Measurements from ENCODE around the gene MRPL39. TPM values are rescaled to one million over a fixed set of nuclear protein-coding genes. Genes with fewer than 3 reads are reported as not detected.

The MRPL39 gene
- polyA plus RNA-seq, 1 of the 3 experiments (the other 2 are of a cell fraction): 26.9 TPM

DNA sequence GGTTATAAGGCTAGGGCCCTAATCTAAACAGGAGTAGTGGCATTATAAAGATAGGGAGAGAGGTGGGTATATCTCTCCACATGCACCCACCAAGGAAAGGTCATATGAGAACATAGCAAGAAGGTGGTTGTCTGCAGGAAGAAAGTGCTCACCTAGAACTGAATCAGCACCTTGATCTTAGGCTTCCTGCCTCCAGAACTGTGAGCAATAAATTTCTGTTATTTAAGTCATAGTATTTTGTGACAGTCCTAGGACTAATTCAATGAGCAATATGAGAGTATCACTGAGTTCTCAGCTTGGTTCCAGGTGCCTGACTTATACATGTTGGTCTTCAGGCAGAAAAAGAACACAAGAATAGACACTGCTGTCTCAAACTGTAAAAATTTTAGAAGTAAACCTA lies 51.8 kb downstream of the MRPL39 start:
- no peaks in the 10 kb centered on the region for H3K27me3 ChIP-seq (ENCODE audit: insufficient read depth)
- H3K36me3 ChIP-seq (replicated peaks in 1 of 2; ENCODE audit: control insufficient read depth in 1 of 2, insufficient read depth in 2 of 2, low read length in 1 of 2): peaks cover 0 to 1% of the 10 kb centered on the region in 2 experiments
- H2AFZ ChIP-seq (ENCODE audit: low read depth): no peak overlapping the region
- no peaks in the 10 kb centered on the region for H3K79me2 ChIP-seq (ENCODE audit: insufficient read depth)
- DNase-seq: no peak
- H3K4me2 ChIP-seq: no peak overlapping the region
- no peak overlapping the region for H3K27ac ChIP-seq (ENCODE audit: low read depth in 2 of 2, low read length in 1 of 2)
- H3K4me1 ChIP-seq (ENCODE audit: control insufficient read depth in 1 of 2, insufficient read depth in 2 of 2, low read depth in 1 of 2, low read length in 1 of 2): no peaks in the 10 kb centered on the region
- TF ChIP-seq TCF12 (IDR thresholded peaks at IDR 0.05): no peak
- H3K9ac ChIP-seq: no peak overlapping the region
- ChIA-PET CTCF (no interaction called here), POLR2A (no interaction called here)
- no peaks in the 10 kb centered on the region for H3K9me3 ChIP-seq
- no peaks in the 10 kb centered on the region for H3K9me2 ChIP-seq
- no peak overlapping the region for H3K4me3 ChIP-seq (ENCODE audit: low read depth in 2 of 2, low read length in 1 of 2)
- H4K20me1 ChIP-seq (ENCODE audit: insufficient read depth): no peaks in the 10 kb centered on the region
- H3F3A ChIP-seq (replicated peaks; ENCODE audit: insufficient read depth): no peaks in the 10 kb centered on the region

DNA sequence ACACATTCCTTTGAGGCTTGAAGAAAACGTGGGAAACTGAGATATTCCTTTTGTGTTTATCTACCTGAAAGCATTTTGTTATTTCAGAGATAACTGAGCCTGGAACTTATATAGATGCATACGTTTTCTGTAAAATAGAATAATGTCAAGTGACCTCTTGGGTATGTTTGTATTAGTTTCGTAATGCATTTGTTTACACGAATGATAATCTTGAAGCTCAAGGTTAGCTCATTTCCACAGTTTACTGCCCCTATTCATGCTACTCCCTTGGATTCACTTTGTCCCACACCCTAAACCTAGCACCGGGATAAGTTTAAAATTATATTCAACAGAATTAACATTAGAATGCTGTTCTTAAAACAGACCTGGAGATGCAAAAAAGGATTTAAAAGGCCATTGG lies 54.4 kb downstream of the MRPL39 start:
- H3K4me3 ChIP-seq (ENCODE audit: low read depth in 2 of 2, low read length in 1 of 2): no peak overlapping the region
- no peaks in the 10 kb centered on the region for H3K4me1 ChIP-seq (ENCODE audit: control insufficient read depth in 1 of 2, insufficient read depth in 2 of 2, low read depth in 1 of 2, low read length in 1 of 2)
- TF ChIP-seq ELF1 (IDR thresholded peaks at IDR 0.05): no peak
- no peak for TF ChIP-seq RFX5 (IDR thresholded peaks at IDR 0.05; ENCODE audit: low read length)
- no peak for TF ChIP-seq SMC3 (IDR thresholded peaks at IDR 0.05; ENCODE audit: low read depth, low read length)
- TF ChIP-seq MXI1 (IDR thresholded peaks at IDR 0.05; ENCODE audit: low read depth, low read length): no peak
- TF ChIP-seq POLR2AphosphoS5 (IDR thresholded peaks at IDR 0.05; ENCODE audit: low read depth, low read length): no peak
- no peak for TF ChIP-seq EP300 (IDR thresholded peaks at IDR 0.05; ENCODE audit: borderline replicate concordance in 1 of 2, low read depth in 1 of 2, low read length in 1 of 2)
- TF ChIP-seq TCF12 (IDR thresholded peaks at IDR 0.05): no peak
- TF ChIP-seq CTCF (IDR thresholded peaks at IDR 0.05): no peak
- TF ChIP-seq GABPA (IDR thresholded peaks at IDR 0.05; ENCODE audit: low read depth): no peak
- no peak for TF ChIP-seq JUND (IDR thresholded peaks at IDR 0.05)
- TF ChIP-seq, protein P1, sequence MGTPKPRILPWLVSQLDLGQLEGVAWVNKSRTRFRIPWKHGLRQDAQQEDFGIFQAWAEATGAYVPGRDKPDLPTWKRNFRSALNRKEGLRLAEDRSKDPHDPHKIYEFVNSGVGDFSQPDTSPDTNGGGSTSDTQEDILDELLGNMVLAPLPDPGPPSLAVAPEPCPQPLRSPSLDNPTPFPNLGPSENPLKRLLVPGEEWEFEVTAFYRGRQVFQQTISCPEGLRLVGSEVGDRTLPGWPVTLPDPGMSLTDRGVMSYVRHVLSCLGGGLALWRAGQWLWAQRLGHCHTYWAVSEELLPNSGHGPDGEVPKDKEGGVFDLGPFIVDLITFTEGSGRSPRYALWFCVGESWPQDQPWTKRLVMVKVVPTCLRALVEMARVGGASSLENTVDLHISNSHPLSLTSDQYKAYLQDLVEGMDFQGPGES (IDR thresholded peaks at IDR 0.05; ENCODE audit: low read depth, low read length): no peak
- TF ChIP-seq FOXJ3 (CRISPR knock-in tag; IDR thresholded peaks at IDR 0.05): no peak
- TF ChIP-seq RAD21 (IDR thresholded peaks at IDR 0.05; ENCODE audit: low read length): no peak
- TF ChIP-seq PBX3 (IDR thresholded peaks at IDR 0.05): no peak
- TF ChIP-seq NFIC (IDR thresholded peaks at IDR 0.05; ENCODE audit: borderline replicate concordance): no peak
- no peak for TF ChIP-seq TAF1 (IDR thresholded peaks at IDR 0.05; ENCODE audit: borderline replicate concordance, low read depth, low read length)
- no peak for TF ChIP-seq RXRA (IDR thresholded peaks at IDR 0.05; ENCODE audit: borderline replicate concordance, low read depth)
- CTCF ChIA-PET: no interaction called here
- H3K9ac ChIP-seq: no peak overlapping the region
- H3K27ac ChIP-seq (ENCODE audit: low read depth in 2 of 2, low read length in 1 of 2): no peak overlapping the region
- WGBS (ENCODE audit: low lambda C conversion rate): 65% methylated on average over 5 of the region's 5 CpGs
- H2AFZ ChIP-seq (ENCODE audit: low read depth): no peak overlapping the region
- H3K4me2 ChIP-seq: no peak overlapping the region
- no peaks in the 10 kb centered on the region for H3K9me3 ChIP-seq
- no peaks in the 10 kb centered on the region for H3K36me3 ChIP-seq (replicated peaks in 1 of 2; ENCODE audit: control insufficient read depth in 1 of 2, insufficient read depth in 2 of 2, low read length in 1 of 2)
- H3K27me3 ChIP-seq (ENCODE audit: insufficient read depth): no peaks in the 10 kb centered on the region
- no peak for DNase-seq
- H3F3A ChIP-seq (replicated peaks; ENCODE audit: insufficient read depth): no peaks in the 10 kb centered on the region
- H4K20me1 ChIP-seq (ENCODE audit: insufficient read depth): no peaks in the 10 kb centered on the region
- H3K9me2 ChIP-seq: no peaks in the 10 kb centered on the region
- H3K79me2 ChIP-seq (ENCODE audit: insufficient read depth): no peaks in the 10 kb centered on the region
- POLR2A ChIA-PET: no interaction called here
